NCI-H446 treated with DMSO at 0.1 percent for 48 hours (cell line): Measurements from ENCODE around the gene IQGAP2.

ENCODE experiments used
- DNase-seq: peaks from one replicate; lab custom pipeline; 2025; lab: John Stamatoyannopoulos, UW

IQGAP2 gene

GRCh38 chr5:76745670-76746069, 342.6 kb downstream of the IQGAP2 start:
- DNase-seq: no peak

DNA sequence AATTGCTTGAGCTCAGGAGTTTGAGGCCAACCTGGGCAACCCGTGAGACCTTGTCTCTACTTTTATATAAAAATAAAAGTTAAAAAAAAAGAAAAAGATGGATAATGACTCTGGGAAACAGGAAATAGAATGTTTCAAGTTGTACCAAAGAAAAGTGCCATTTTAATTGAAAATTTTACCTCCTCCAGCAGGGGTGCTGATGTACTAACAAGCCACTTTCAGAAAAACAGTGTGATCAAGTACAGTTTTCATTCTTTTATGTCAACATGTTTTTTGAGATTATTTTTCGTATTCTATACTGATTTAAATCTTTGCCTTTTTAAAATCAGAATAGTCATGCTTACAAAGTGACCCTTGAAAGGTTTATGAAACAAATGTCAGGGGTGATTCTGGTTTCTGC, 343.6 kb downstream of the IQGAP2 start:
- no peak for DNase-seq

DNA sequence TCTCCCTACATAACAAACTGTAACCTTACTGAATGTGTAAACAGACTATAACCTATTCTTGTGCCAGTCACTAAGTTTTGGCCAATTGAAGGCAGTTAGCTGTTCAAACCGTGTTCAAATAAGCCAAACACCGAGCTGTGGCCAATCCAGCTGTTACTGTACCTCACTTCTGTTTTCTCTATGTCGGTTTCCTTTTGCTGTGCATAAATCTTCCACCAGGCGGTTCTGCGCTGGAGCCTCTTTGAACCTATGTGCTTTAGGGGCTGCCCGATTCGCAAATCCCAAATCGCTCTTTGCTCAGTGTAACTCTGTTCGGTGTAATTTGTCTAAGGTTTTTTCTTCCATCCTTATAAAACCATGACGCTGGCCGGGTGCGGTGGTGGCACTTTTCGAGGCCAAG, 344.6 kb downstream of the IQGAP2 start:
- no peak for DNase-seq

DNA sequence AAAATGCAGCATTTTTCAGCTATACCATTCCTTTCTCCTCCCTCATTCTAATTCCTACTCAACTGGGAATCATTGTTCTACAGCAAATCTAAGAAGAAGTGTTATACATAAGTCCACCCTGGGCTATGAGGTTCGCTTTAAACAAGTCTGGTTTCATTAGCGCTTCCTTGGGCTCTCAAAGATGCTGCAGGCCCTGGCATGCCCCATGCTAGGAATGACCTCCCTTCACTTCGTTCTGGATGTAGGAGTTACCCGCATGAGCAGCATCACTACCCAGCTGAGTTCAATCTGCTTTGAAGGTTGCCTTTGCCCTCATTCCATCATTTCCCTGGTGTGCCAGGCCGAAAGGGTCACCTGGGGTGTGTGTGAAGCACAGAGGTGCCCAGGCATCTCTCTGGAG, 348.2 kb downstream of the IQGAP2 start:
- no peak for DNase-seq

- no peak for DNase-seq
These were observed 351.6 kb downstream of the IQGAP2 start for GRCh38 chr5:76754668-76755078.

- DNase-seq: no peak
These were observed 352.9 kb downstream of the IQGAP2 start for GRCh38 chr5:76755779-76756637.

DNA sequence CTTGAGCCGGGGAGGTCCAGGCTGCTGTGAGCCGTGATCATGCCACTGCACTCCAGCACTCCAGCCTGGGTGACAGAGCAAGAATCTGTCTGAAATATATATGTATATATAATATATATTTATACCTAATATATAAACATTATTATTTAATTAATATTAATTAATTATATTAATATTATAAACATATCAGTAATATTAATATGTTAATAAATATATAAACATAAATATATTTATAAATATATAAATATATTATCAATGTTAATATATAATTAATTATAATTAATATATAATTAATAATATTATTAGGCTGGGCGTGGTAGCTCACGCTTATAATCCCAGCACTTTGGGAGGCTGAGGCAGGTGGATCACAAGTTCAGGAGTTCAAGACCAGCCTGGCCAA, 354.0 kb downstream of the IQGAP2 start:
- DNase-seq: no peak
